WERI-Rb-1 (cell line): Measurements from ENCODE around the gene CADM4.

Experiments used
- DNase-seq: peaks from one replicate; pipeline ENCODE4 v3.0.0-alpha.2; 2020
- H3K27ac ChIP-seq: fragments of 250-450 bp; sonication (Bioruptor Pico); 2 replicates; pipeline ENCODE4 v1.5.1; 2020; ENCODE audit warnings: mild to moderate bottlenecking, moderate library complexity
- H3K27me3 ChIP-seq: fragments of 250-450 bp; sonication (Bioruptor Pico); 2 replicates; pipeline ENCODE4 v1.5.1; 2021; ENCODE audit warnings: mild to moderate bottlenecking, low read depth, moderate library complexity; ENCODE audit not compliant: insufficient read depth, severe bottlenecking
- H3K36me3 ChIP-seq: fragments of 250-450 bp; sonication (Bioruptor Pico); 2 replicates; pipeline ENCODE4 v1.5.1; 2020; ENCODE audit warnings: mild to moderate bottlenecking, moderate library complexity
- H3K4me3 ChIP-seq: 2 replicates; pipeline ENCODE4 v1.5.1; 2011; ENCODE audit warnings: low read depth, mild to moderate bottlenecking, control low read depth, low read length
- H3K9me3 ChIP-seq: fragments of 250-450 bp; sonication (Bioruptor Pico); 2 replicates; pipeline ENCODE4 v1.5.1; 2021; ENCODE audit warnings: mild to moderate bottlenecking, moderate library complexity; ENCODE audit not compliant: severe bottlenecking
- CTCF ChIP-seq: IDR thresholded peaks from 2 replicates; pipeline ENCODE4 v1.5.1; 2011; ENCODE audit warnings: low read depth, mild to moderate bottlenecking, control low read depth, inconsistent platforms, low read length

The CADM4 gene

GRCh38 chr19:43667876-43668405, 28.3 kb upstream of the CADM4 start:
- Histone ChIP-seq H3K27me3 (peaks cover 16% of the 10 kb centered on the region), H3K27ac (no peak overlapping the region), H3K36me3 (no peaks in the 10 kb centered on the region), H3K4me3 (no peak overlapping the region), H3K9me3 (no peaks in the 10 kb centered on the region)
- no peak for TF ChIP-seq CTCF
- DNase-seq = no peak

GRCh38 chr19:43667126-43667875, 27.7 kb upstream of the CADM4 start:
- TF ChIP-seq CTCF = no peak
- no peaks in the 10 kb centered on the region for H3K9me3 ChIP-seq
- peaks cover 16% of the 10 kb centered on the region for H3K27me3 ChIP-seq
- H3K36me3 ChIP-seq = no peaks in the 10 kb centered on the region
- H3K4me3 ChIP-seq = no peak overlapping the region
- H3K27ac ChIP-seq = no peak overlapping the region
- no peak for DNase-seq

DNA sequence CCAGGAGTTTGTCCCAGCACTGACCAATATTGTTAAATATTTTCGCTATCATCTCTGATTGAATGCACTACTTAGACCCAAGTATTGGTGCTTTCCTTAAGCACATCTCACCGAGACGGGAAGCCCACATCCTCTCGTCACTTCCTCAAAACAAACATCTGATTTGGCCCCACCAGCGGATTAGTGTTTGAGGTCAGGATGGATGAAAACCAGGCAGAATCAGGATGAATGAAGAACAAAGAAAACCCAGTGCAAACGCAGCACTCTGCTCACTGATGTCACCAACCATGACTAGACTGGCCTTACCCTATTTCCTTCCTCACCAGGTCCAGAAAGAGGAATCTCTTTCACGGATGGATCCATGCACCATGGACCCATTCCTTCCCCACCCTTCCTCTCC, 24.4 kb upstream of the CADM4 start:
- no peak overlapping the region for H3K27ac ChIP-seq
- H3K36me3 ChIP-seq = no peaks in the 10 kb centered on the region

GRCh38 chr19:43662487-43662886, 22.8 kb upstream of the CADM4 start:
- peak; percentile 28 for DNase-seq
- TF ChIP-seq CTCF = peak; percentile 49
- Histone ChIP-seq H3K27me3 (no peaks in the 10 kb centered on the region), H3K27ac (no peak overlapping the region), H3K9me3 (no peaks in the 10 kb centered on the region), H3K36me3 (no peaks in the 10 kb centered on the region), H3K4me3 (no peak overlapping the region)

More for the DNA sequence above, 24.4 kb upstream of the CADM4 start:
- no peak for DNase-seq
- Histone ChIP-seq H3K27me3 (peaks cover 4% of the 10 kb centered on the region), H3K9me3 (no peaks in the 10 kb centered on the region), H3K4me3 (no peak overlapping the region)
- TF ChIP-seq CTCF = no peak

GRCh38 chr19:43660971-43661360, 21.3 kb upstream of the CADM4 start:
- Histone ChIP-seq H3K27me3 (no peaks in the 10 kb centered on the region), H3K9me3 (no peaks in the 10 kb centered on the region), H3K36me3 (no peaks in the 10 kb centered on the region), H3K4me3 (no peak overlapping the region), H3K27ac (no peak overlapping the region)
- no peak for TF ChIP-seq CTCF
- DNase-seq = no peak
